ENCODE results near the gene GRM4. TPM values are rescaled to one million over a fixed set of nuclear protein-coding genes. Genes with fewer than 3 reads are reported as not detected.
A peak's percentile ranks its signal among the peaks of the same experiment; 100 is the strongest.

GRM4 gene
- total and polyA plus RNA-seq, 9 of the 15 experiments (the other 6 are each of a cell fraction or from before 2014, with no cell fraction given), result 0.18 TPM; not detected in 8

- Histone ChIP-seq H3K4me2 (ENCODE audit: insufficient read depth, low read length) (no peak overlapping the region), H3K27ac (ENCODE audit: extremely low read depth, low read depth, low read length) (no peak overlapping the region), H4K20me1 (replicated peaks; ENCODE audit: control insufficient read depth, insufficient read depth, low read length) (peaks cover 24% of the 10 kb centered on the region), H3K4me3 (no peak overlapping the region), H3K9me3 (replicated peaks; ENCODE audit: control insufficient read depth, insufficient read depth, low read depth, low read length) (no peaks in the 10 kb centered on the region), H3K9me1 (ENCODE audit: control insufficient read depth, insufficient read depth, low read length) (no peaks in the 10 kb centered on the region), H2AFZ (ENCODE audit: low read depth, low read length) (no peak overlapping the region), H3K79me2 (ENCODE audit: control insufficient read depth, insufficient read depth, low read length) (no peaks in the 10 kb centered on the region), H3K9ac (ENCODE audit: insufficient read depth in 1 of 2, low read depth in 2 of 2, low read length in 2 of 2) (no peak overlapping the region), H3K36me3 (ENCODE audit: control insufficient read depth, insufficient read depth, low read length) (no peaks in the 10 kb centered on the region), H3K27me3 (ENCODE audit: control insufficient read depth in 2 of 2, insufficient read depth in 2 of 2, low read length in 2 of 2) (peaks cover 31 to 45% of the 10 kb centered on the region in 2 experiments), H3K4me1 (replicated peaks in 1 of 2; ENCODE audit: control insufficient read depth in 2 of 2, insufficient read depth in 2 of 2, low read length in 2 of 2) (no peaks in the 10 kb centered on the region)
- 0% methylated on average over 3 of the region's 3 CpGs for WGBS (ENCODE audit: insufficient coverage, low coverage, missing lambda C conversion rate)
- in situ Hi-C loops (cut with MboI) (no loop called here), intact Hi-C loops (cut with micrococcal nuclease) (no loop called here)
- BruUV-seq (replicated peaks), result no TSS peak
- ChIA-PET POLR2A (interaction anchor here (1.1 to 1.2 kb wide), 2 partner anchors 10 to 12 kb away, joined by 3 read pairs; no protein-coding TSS in a partner anchor), CTCF (ENCODE audit: low intra/inter-chr PET ratio) (no interaction called here)
- ATAC-seq (no peak), FAIRE-seq (no peak), DNase-seq (ENCODE audit: extremely low read depth in 1 of 4, low spot score in 3 of 4) (no peak)
- TF ChIP-seq, protein P1, sequence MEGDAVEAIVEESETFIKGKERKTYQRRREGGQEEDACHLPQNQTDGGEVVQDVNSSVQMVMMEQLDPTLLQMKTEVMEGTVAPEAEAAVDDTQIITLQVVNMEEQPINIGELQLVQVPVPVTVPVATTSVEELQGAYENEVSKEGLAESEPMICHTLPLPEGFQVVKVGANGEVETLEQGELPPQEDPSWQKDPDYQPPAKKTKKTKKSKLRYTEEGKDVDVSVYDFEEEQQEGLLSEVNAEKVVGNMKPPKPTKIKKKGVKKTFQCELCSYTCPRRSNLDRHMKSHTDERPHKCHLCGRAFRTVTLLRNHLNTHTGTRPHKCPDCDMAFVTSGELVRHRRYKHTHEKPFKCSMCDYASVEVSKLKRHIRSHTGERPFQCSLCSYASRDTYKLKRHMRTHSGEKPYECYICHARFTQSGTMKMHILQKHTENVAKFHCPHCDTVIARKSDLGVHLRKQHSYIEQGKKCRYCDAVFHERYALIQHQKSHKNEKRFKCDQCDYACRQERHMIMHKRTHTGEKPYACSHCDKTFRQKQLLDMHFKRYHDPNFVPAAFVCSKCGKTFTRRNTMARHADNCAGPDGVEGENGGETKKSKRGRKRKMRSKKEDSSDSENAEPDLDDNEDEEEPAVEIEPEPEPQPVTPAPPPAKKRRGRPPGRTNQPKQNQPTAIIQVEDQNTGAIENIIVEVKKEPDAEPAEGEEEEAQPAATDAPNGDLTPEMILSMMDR (IDR thresholded peaks at IDR 0.05 in 2 of 3, conservative IDR thresholded peaks at IDR 0.05 in 1 of 3; ENCODE audit: insufficient read depth in 2 of 3, low read depth in 1 of 3, low read length in 3 of 3), result peak in 1 of 3 experiments; percentile 27; a peak in 1 of 6 replicates
- TF ChIP-seq, protein P2, sequence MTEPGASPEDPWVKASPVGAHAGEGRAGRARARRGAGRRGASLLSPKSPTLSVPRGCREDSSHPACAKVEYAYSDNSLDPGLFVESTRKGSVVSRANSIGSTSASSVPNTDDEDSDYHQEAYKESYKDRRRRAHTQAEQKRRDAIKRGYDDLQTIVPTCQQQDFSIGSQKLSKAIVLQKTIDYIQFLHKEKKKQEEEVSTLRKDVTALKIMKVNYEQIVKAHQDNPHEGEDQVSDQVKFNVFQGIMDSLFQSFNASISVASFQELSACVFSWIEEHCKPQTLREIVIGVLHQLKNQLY (CRISPR knock-in tag; conservative IDR thresholded peaks at IDR 0.05), result no peak
Observed at GRCh38 chr6:34126419-34126818, 19.5 kb downstream of the GRM4 start.
